ENCODE measurements around the gene EIF4G2.

DNA sequence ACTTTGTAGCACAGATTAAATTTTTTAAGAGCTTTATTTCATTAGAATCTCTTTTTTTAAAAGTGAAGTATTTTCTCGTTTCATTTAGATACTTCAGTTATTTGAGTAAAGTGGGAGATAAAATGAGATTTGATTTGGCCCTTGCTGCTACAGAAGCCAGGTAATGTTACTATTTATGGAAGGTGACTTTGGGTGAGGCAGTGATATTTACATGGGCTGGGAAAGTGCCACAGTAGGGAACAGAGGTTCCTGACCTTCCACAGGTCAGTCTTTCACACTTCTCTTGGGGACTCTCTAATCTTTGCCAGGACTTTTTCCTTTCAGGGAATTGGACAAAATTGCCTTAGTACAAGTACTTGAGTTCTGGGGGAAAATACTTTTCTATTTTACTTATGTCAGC, 37.3 kb downstream of the EIF4G2 start:
- TF ChIP-seq, protein P1, sequence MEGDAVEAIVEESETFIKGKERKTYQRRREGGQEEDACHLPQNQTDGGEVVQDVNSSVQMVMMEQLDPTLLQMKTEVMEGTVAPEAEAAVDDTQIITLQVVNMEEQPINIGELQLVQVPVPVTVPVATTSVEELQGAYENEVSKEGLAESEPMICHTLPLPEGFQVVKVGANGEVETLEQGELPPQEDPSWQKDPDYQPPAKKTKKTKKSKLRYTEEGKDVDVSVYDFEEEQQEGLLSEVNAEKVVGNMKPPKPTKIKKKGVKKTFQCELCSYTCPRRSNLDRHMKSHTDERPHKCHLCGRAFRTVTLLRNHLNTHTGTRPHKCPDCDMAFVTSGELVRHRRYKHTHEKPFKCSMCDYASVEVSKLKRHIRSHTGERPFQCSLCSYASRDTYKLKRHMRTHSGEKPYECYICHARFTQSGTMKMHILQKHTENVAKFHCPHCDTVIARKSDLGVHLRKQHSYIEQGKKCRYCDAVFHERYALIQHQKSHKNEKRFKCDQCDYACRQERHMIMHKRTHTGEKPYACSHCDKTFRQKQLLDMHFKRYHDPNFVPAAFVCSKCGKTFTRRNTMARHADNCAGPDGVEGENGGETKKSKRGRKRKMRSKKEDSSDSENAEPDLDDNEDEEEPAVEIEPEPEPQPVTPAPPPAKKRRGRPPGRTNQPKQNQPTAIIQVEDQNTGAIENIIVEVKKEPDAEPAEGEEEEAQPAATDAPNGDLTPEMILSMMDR (IDR thresholded peaks at IDR 0.05) = no peak
- TF ChIP-seq POLR2A (IDR thresholded peaks at IDR 0.05) = no peak
